Osteocyte (in vitro differentiated cells): ENCODE measurements around the gene TMEM198. TPM values are rescaled to one million over a fixed set of nuclear protein-coding genes. Genes with fewer than 3 reads are reported as not detected.

Experiments
- DNase-seq: peaks from one replicate; pipeline ENCODE4 v3.0.0; 2021; ENCODE audit warnings: mixed read lengths; ENCODE audit not compliant: unreplicated experiment; ENCODE audit errors: extremely low spot score
- H3K27ac Mint-ChIP-seq: one replicate; pipeline ENCODE4 v1.8.0; 2021; ENCODE audit warnings: mild to moderate bottlenecking, mixed read lengths; ENCODE audit not compliant: unreplicated experiment
- H3K27me3 Mint-ChIP-seq: one replicate; pipeline ENCODE4 v1.8.0; 2021; ENCODE audit warnings: mixed read lengths; ENCODE audit not compliant: unreplicated experiment
- H3K36me3 Mint-ChIP-seq: one replicate; pipeline ENCODE4 v1.8.0; 2021; ENCODE audit warnings: mixed read lengths; ENCODE audit not compliant: unreplicated experiment
- H3K4me1 Mint-ChIP-seq: one replicate; pipeline ENCODE4 v1.8.0; 2021; ENCODE audit warnings: mixed read lengths; ENCODE audit not compliant: unreplicated experiment
- H3K4me3 Mint-ChIP-seq: one replicate; pipeline ENCODE4 v1.8.0; 2021; ENCODE audit warnings: mild to moderate bottlenecking, moderate library complexity, mixed read lengths; ENCODE audit not compliant: unreplicated experiment
- H3K9me3 Mint-ChIP-seq: one replicate; pipeline ENCODE4 v1.8.0; 2021; ENCODE audit warnings: mixed read lengths; ENCODE audit not compliant: unreplicated experiment
- total RNA-seq: library from RNA; stranded (reverse); gene quantifications from 2 replicates; pipeline ENCODE4 v1.2.1, GENCODE V29; 2021
- TF ChIP-seq, protein P1 (sequence below): fragments of 200-600 bp; sonication (generic); IDR thresholded peaks from 2 replicates; pipeline ENCODE4 v1.5.0; 2021; ENCODE audit warnings: antibody characterized with exemption, mild to moderate bottlenecking, moderate library complexity

The TMEM198 gene
- total RNA-seq, 1 donor from 2014 or later, result 5.3 TPM

GRCh38 chr2:219500135-219500534 lies 43.7 kb upstream of the TMEM198 start:
- Mint-ChIP-seq H3K27me3 (no peaks in the 10 kb centered on the region), H3K4me1 (peaks cover 25% of the 10 kb centered on the region), H3K4me3 (peak overlapping the region; percentile 97), H3K27ac (peak overlapping the region; percentile 61), H3K9me3 (no peaks in the 10 kb centered on the region), H3K36me3 (peaks cover 13% of the 10 kb centered on the region)
- no peak for DNase-seq
- TF ChIP-seq, protein P1, sequence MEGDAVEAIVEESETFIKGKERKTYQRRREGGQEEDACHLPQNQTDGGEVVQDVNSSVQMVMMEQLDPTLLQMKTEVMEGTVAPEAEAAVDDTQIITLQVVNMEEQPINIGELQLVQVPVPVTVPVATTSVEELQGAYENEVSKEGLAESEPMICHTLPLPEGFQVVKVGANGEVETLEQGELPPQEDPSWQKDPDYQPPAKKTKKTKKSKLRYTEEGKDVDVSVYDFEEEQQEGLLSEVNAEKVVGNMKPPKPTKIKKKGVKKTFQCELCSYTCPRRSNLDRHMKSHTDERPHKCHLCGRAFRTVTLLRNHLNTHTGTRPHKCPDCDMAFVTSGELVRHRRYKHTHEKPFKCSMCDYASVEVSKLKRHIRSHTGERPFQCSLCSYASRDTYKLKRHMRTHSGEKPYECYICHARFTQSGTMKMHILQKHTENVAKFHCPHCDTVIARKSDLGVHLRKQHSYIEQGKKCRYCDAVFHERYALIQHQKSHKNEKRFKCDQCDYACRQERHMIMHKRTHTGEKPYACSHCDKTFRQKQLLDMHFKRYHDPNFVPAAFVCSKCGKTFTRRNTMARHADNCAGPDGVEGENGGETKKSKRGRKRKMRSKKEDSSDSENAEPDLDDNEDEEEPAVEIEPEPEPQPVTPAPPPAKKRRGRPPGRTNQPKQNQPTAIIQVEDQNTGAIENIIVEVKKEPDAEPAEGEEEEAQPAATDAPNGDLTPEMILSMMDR, result peak; percentile 40

GRCh38 chr2:219501849-219502248 lies 42.0 kb upstream of the TMEM198 start:
- H3K36me3 Mint-ChIP-seq, result peaks cover 16% of the 10 kb centered on the region
- no peak overlapping the region for H3K4me3 Mint-ChIP-seq

GRCh38 chr2:219502618-219503017 lies 41.2 kb upstream of the TMEM198 start:
- Mint-ChIP-seq H3K36me3 (peaks cover 16% of the 10 kb centered on the region), H3K9me3 (no peaks in the 10 kb centered on the region), H3K4me3 (no peak overlapping the region), H3K4me1 (peaks cover 23% of the 10 kb centered on the region), H3K27ac (no peak overlapping the region), H3K27me3 (no peaks in the 10 kb centered on the region)
- TF ChIP-seq, protein P1, result no peak
- DNase-seq, result no peak

More at GRCh38 chr2:219501849-219502248, 42.0 kb upstream of the TMEM198 start:
- Mint-ChIP-seq H3K27ac (no peak overlapping the region), H3K27me3 (no peaks in the 10 kb centered on the region), H3K4me1 (peaks cover 25% of the 10 kb centered on the region), H3K9me3 (no peaks in the 10 kb centered on the region)
- DNase-seq, result no peak
- TF ChIP-seq, protein P1, result no peak

- H3K27me3 Mint-ChIP-seq, result peaks cover 7% of the 10 kb centered on the region
- H3K9me3 Mint-ChIP-seq, result no peaks in the 10 kb centered on the region
- TF ChIP-seq, protein P1, result no peak
- no peak for DNase-seq
- peaks cover 16% of the 10 kb centered on the region for H3K36me3 Mint-ChIP-seq
- no peak overlapping the region for H3K27ac Mint-ChIP-seq
- H3K4me1 Mint-ChIP-seq, result peaks cover 13% of the 10 kb centered on the region
- H3K4me3 Mint-ChIP-seq, result no peak overlapping the region
These were observed 38.2 kb upstream of the TMEM198 start for GRCh38 chr2:219505585-219505984.

DNA sequence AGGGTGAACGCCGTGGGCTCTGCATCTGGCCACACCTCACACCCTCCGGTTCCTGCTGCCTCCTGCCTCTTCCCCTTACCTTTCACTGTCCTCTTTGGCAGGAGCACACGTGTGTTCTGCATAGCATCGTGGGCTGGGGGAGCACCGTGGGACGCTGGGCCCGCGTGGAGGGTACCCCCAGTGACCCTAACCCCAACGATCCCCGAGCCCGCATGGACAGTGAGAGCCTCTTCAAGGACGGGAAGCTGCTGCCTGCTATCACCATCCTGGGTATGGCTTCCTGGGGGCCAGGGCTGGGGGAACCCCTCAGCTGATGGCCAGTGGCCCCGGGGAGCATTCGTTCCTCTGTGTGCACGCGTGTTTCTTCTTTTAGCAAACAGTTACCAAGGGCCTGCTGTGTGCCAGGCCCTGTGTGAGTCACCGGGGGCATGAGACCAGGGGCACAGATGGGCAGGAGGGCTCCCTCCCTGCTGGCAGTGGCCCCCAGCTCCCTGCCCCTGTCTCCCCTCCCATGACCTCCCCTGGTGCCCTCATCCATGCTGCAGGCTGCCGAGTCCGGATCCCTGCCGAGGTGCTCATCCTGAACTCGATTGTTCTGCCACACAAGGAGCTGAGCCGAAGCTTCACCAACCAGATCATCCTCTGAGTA lies 37.6 kb upstream of the TMEM198 start:
- peaks cover 13% of the 10 kb centered on the region for H3K4me1 Mint-ChIP-seq
- no peaks in the 10 kb centered on the region for H3K9me3 Mint-ChIP-seq
- no peak for DNase-seq
- H3K27ac Mint-ChIP-seq, result no peak overlapping the region
- TF ChIP-seq, protein P1, result no peak
- peaks cover 7% of the 10 kb centered on the region for H3K27me3 Mint-ChIP-seq
- peaks cover 16% of the 10 kb centered on the region for H3K36me3 Mint-ChIP-seq
- no peak overlapping the region for H3K4me3 Mint-ChIP-seq
